GM18505 (cell line): ENCODE data around the gene COL23A1.

Source experiments
- ATAC-seq: cut with Tn5 transposase; IDR thresholded peaks from one replicate; pipeline ENCODE4 v1.9.1; 2021; ENCODE audit not compliant: unreplicated experiment
- POLR2A ChIP-seq: IDR thresholded peaks from 4 replicates; pipeline ENCODE4 v1.6.1; 2011; ENCODE audit warnings: borderline replicate concordance; ENCODE audit not compliant: insufficient read depth, insufficient read length; ENCODE audit errors: extremely low read depth

COL23A1 gene

GRCh38 chr5:178473854-178474253 lies 116.3 kb downstream of the COL23A1 start:
- TF ChIP-seq POLR2A, result no peak
- ATAC-seq, result no peak

GRCh38 chr5:178472138-178472537 lies 118.1 kb downstream of the COL23A1 start:
- no peak for TF ChIP-seq POLR2A
- ATAC-seq, result no peak

GRCh38 chr5:178471711-178472110 lies 118.5 kb downstream of the COL23A1 start:
- no peak for ATAC-seq
- TF ChIP-seq POLR2A, result no peak

- ATAC-seq, result no peak
These were observed 119.5 kb downstream of the COL23A1 start for GRCh38 chr5:178470760-178471025.

GRCh38 chr5:178469975-178470759 lies 120.0 kb downstream of the COL23A1 start:
- ATAC-seq, result no peak
- TF ChIP-seq POLR2A, result no peak

More at GRCh38 chr5:178470760-178471025, 119.5 kb downstream of the COL23A1 start:
- no peak for TF ChIP-seq POLR2A

- TF ChIP-seq POLR2A, result no peak
- ATAC-seq, result no peak
These were observed 120.9 kb downstream of the COL23A1 start for GRCh38 chr5:178469011-178469974.

GRCh38 chr5:178468196-178468685 lies 122.0 kb downstream of the COL23A1 start:
- no peak for TF ChIP-seq POLR2A
- no peak for ATAC-seq

- ATAC-seq, result no peak
- no peak for TF ChIP-seq POLR2A
These were observed 122.5 kb downstream of the COL23A1 start for GRCh38 chr5:178467568-178468195.

- TF ChIP-seq POLR2A, result no peak
- ATAC-seq, result no peak
These were observed 123.0 kb downstream of the COL23A1 start for GRCh38 chr5:178467205-178467567.

- ATAC-seq, result no peak
- TF ChIP-seq POLR2A, result no peak
These were observed 123.9 kb downstream of the COL23A1 start for GRCh38 chr5:178466342-178466741.

GRCh38 chr5:178465861-178466288 lies 124.3 kb downstream of the COL23A1 start:
- no peak for TF ChIP-seq POLR2A
- ATAC-seq, result no peak

- no peak for TF ChIP-seq POLR2A
- ATAC-seq, result no peak
These were observed 124.8 kb downstream of the COL23A1 start for GRCh38 chr5:178465228-178465860.

- TF ChIP-seq POLR2A, result no peak
- no peak for ATAC-seq
These were observed 125.7 kb downstream of the COL23A1 start for GRCh38 chr5:178464431-178465048.
